Measurements from ENCODE around the gene GDPD5.

The GDPD5 gene

GRCh38 chr11:75450826-75451821 is 74.6 kb downstream of the GDPD5 start:
- no peaks in the 10 kb centered on the region for H3K36me3 ChIP-seq (ENCODE audit: control insufficient read depth, low read length)
- no peaks in the 10 kb centered on the region for H3F3A ChIP-seq (ENCODE audit: control insufficient read depth, insufficient read depth)
- no peak for TF ChIP-seq EZH2phosphoT487 (IDR thresholded peaks at IDR 0.05; ENCODE audit: borderline replicate concordance, low read length)
- TF ChIP-seq CTCF (IDR thresholded peaks at IDR 0.05; ENCODE audit: low read depth, low read length, poor library complexity, severe bottlenecking) = peak; percentile 95
- no peak overlapping the region for H3K4me2 ChIP-seq (ENCODE audit: low read length)
- H3K4me1 ChIP-seq (ENCODE audit: control insufficient read depth, low read length) = no peaks in the 10 kb centered on the region
- no peaks in the 10 kb centered on the region for H3K9me3 ChIP-seq (ENCODE audit: control insufficient read depth, insufficient read depth, low read length)
- no peaks in the 10 kb centered on the region for H4K20me1 ChIP-seq (ENCODE audit: control insufficient read depth, insufficient read depth, low read depth, low read length)
- H3K79me2 ChIP-seq (ENCODE audit: control insufficient read depth, low read length) = no peaks in the 10 kb centered on the region
- no peak overlapping the region for H3K4me3 ChIP-seq (ENCODE audit: low read length)
- H3K9me2 ChIP-seq (replicated peaks; ENCODE audit: control insufficient read depth, low read length) = no peaks in the 10 kb centered on the region
- H3K27ac ChIP-seq (ENCODE audit: low read depth, low read length) = no peak overlapping the region
- H3K27me3 ChIP-seq (ENCODE audit: control insufficient read depth, low read length) = no peaks in the 10 kb centered on the region

DNA sequence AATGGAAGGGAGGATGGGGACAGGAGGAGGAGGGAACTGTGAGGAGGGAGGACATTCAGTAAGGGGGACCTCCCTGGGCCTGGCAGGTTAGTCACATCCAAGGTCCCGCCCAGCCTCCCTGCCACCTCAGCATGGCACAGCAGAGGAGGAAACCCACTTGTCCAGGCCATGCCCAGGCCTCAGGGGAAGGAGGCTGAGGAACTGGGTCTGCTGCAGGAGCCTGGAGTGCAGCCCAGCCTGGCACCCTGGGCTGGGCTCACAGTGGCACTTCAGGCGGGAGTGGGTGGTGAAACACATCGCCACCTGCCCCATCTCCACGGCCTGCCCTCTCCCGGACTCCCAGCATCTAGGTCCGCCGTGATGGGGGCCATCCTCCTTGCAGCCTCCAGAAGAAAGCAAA is 75.5 kb downstream of the GDPD5 start:
- TF ChIP-seq EZH2phosphoT487 (IDR thresholded peaks at IDR 0.05; ENCODE audit: borderline replicate concordance, low read length) (no peak), CTCF (IDR thresholded peaks at IDR 0.05; ENCODE audit: low read depth, low read length, poor library complexity, severe bottlenecking) (no peak)
- no peaks in the 10 kb centered on the region for H3K9me2 ChIP-seq (replicated peaks; ENCODE audit: control insufficient read depth, low read length)
- no peak overlapping the region for H3K4me2 ChIP-seq (ENCODE audit: low read length)
- no peaks in the 10 kb centered on the region for H4K20me1 ChIP-seq (ENCODE audit: control insufficient read depth, insufficient read depth, low read depth, low read length)
- H3F3A ChIP-seq (ENCODE audit: control insufficient read depth, insufficient read depth) = no peaks in the 10 kb centered on the region
- no peaks in the 10 kb centered on the region for H3K36me3 ChIP-seq (ENCODE audit: control insufficient read depth, low read length)
- H3K4me1 ChIP-seq (ENCODE audit: control insufficient read depth, low read length) = no peaks in the 10 kb centered on the region
- no peaks in the 10 kb centered on the region for H3K79me2 ChIP-seq (ENCODE audit: control insufficient read depth, low read length)
- peaks cover under 1% of the 10 kb centered on the region; the same call in 1 of the 2 replicates for H3K27me3 ChIP-seq (ENCODE audit: control insufficient read depth, low read length)
- no peaks in the 10 kb centered on the region for H3K9me3 ChIP-seq (ENCODE audit: control insufficient read depth, insufficient read depth, low read length)
- no peak overlapping the region for H3K27ac ChIP-seq (ENCODE audit: low read depth, low read length)
- H3K4me3 ChIP-seq (ENCODE audit: low read length) = no peak overlapping the region

- Histone ChIP-seq H3K36me3 (ENCODE audit: control insufficient read depth, low read length) (no peaks in the 10 kb centered on the region), H3K9me2 (replicated peaks; ENCODE audit: control insufficient read depth, low read length) (no peaks in the 10 kb centered on the region), H3K4me2 (ENCODE audit: low read length) (no peak overlapping the region), H3K9me3 (ENCODE audit: control insufficient read depth, insufficient read depth, low read length) (no peaks in the 10 kb centered on the region), H3K4me1 (ENCODE audit: control insufficient read depth, low read length) (no peaks in the 10 kb centered on the region), H4K20me1 (ENCODE audit: control insufficient read depth, insufficient read depth, low read depth, low read length) (no peaks in the 10 kb centered on the region), H3K79me2 (ENCODE audit: control insufficient read depth, low read length) (no peaks in the 10 kb centered on the region), H3F3A (ENCODE audit: control insufficient read depth, insufficient read depth) (no peaks in the 10 kb centered on the region), H3K4me3 (ENCODE audit: low read length) (no peak overlapping the region), H3K27ac (ENCODE audit: low read depth, low read length) (no peak overlapping the region), H3K27me3 (ENCODE audit: control insufficient read depth, low read length) (peaks cover 3% of the 10 kb centered on the region; the same call in 1 of the 2 replicates)
- TF ChIP-seq CTCF (IDR thresholded peaks at IDR 0.05; ENCODE audit: low read depth, low read length, poor library complexity, severe bottlenecking) = no peak
- TF ChIP-seq EZH2phosphoT487 (IDR thresholded peaks at IDR 0.05; ENCODE audit: borderline replicate concordance, low read length) = no peak
Measured at GRCh38 chr11:75449776-75450175, 76.0 kb downstream of the GDPD5 start.

Data from DOHH2 (cell line).